ENCODE results near the gene NES.

Gene NES

DNA sequence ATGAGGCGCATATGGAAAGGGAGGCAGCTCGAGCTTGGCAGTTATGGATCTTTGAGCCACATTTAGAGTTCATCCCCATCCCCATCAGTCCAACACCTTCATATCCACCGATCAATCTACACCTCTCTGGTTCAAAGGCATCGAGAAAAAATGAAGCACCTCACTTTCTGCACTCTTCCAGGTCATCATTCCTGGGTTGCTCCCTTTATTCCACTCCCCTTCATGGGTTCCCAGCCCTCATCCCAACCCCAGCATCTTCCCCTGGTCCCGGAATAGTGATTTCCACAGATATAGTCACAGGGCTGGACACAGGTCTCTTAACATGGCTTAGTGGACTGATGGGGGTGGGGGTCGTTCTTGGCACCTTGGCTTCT is 57.6 kb downstream of the NES start:
- no peak for DNase-seq (ENCODE audit: low spot score)

DNA sequence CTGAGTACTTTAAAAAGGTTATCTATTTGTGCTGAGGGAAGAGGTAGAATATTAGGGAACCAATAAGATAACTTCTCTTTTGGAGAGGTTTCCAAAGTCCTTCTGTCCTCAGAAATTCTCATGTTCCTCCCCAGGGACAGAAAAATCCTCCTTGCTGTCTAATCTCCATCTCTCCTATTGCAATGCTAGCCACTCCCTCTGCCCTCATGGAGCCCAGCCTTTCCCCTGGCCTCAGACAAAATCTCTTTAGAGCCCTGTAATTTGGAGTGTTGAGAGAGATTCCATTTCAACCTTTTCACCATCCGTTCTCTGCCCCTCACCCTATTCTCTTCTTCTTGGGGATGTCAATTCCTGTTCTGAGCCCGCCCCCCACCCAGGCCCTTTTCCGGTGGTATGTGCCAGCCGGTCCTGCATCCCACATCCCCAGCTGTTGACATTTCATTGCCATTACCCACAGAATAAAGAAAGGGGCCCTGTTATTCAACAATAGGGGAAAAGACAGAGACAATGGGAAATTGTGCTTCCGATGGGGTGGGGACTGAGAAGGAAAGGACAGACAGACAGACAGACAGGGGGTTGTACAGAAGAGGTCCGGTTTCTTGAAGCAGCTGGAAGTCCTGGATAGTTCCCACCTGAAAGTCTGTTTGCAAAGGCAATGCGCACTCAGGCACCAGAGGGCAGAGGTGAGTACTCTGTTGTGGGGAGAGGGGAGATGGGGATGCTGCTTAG is 58.2 kb downstream of the NES start, which contains the start of gene HAPLN2:
Gene HAPLN2 (plus strand): TSS at position 563 of the 729 bp plus-strand sequence. CDS start 4,076 bp downstream, outside the sequence.
- DNase-seq (ENCODE audit: low spot score): peak; percentile 70

Data from NAMALWA (cell line).